Calu3 (cell line): Measurements from ENCODE around the gene PRAMEF13. TPM values are rescaled to one million over a fixed set of nuclear protein-coding genes. Genes with fewer than 3 reads are reported as not detected.

Experiments
- total RNA-seq: library from RNA; stranded (reverse); gene quantifications from 2 replicates; pipeline ENCODE4 v1.2.3, GENCODE V29; 2022

The PRAMEF13 gene
- total RNA-seq, 1 experiment from 2014 or later = not detected

Other genes starting within 250 kb of the PRAMEF13 start
- not detected in 2 replicates for gene PRAMEF27, start 144.8 kb downstream of the PRAMEF13 start, total RNA-seq
- gene HNRNPCL3, start 140.6 kb downstream of the PRAMEF13 start, total RNA-seq = not detected in 2 replicates
- gene PRAMEF25, start 130.6 kb downstream of the PRAMEF13 start, total RNA-seq = not detected in 2 replicates
- not detected in 2 replicates for gene HNRNPCL2, start 84.6 kb downstream of the PRAMEF13 start, total RNA-seq
- not detected in 2 replicates for gene PRAMEF26, start 45.4 kb downstream of the PRAMEF13 start, total RNA-seq
- not detected in 2 replicates for gene HNRNPCL4, start 35.8 kb downstream of the PRAMEF13 start, total RNA-seq
- gene PRAMEF9, start 29.6 kb downstream of the PRAMEF13 start, total RNA-seq = not detected in 2 replicates
- gene PRAMEF18, start 24.7 kb upstream of the PRAMEF13 start, total RNA-seq = not detected in 2 replicates
- gene PRAMEF5, start 52.8 kb upstream of the PRAMEF13 start, total RNA-seq = not detected in 2 replicates
- gene PRAMEF8, start 83.7 kb upstream of the PRAMEF13 start, total RNA-seq = not detected in 2 replicates
- not detected in 2 replicates for gene PRAMEF33, start 102.1 kb upstream of the PRAMEF13 start, total RNA-seq
- gene PRAMEF15, start 114.2 kb upstream of the PRAMEF13 start, total RNA-seq = not detected in 2 replicates
- gene PRAMEF14, start 145.7 kb upstream of the PRAMEF13 start, total RNA-seq = not detected in 2 replicates
- not detected in 2 replicates for gene PRAMEF19, start 170.5 kb upstream of the PRAMEF13 start, total RNA-seq
- not detected in 2 replicates for gene PRAMEF17, start 188.2 kb upstream of the PRAMEF13 start, total RNA-seq
- not detected in 2 replicates for gene PRAMEF20, start 209.0 kb upstream of the PRAMEF13 start, total RNA-seq